DOHH2 (cell line): Measurements from ENCODE around the gene NAP1L5.

Source experiments
- H3F3A ChIP-seq: fragments of 200-600 bp; sonication (generic), shearing (Covaris generic); 2 replicates; pipeline ENCODE4 v1.6.0; 2016; ENCODE audit warnings: antibody characterized with exemption, mild to moderate bottlenecking; ENCODE audit not compliant: control insufficient read depth, insufficient read depth
- H3K27ac ChIP-seq: fragments of 200-600 bp; sonication (generic); 2 replicates; pipeline ENCODE4 v1.5.1; 2014; ENCODE audit warnings: low read depth, mild to moderate bottlenecking, low read length, moderate library complexity
- H3K27me3 ChIP-seq: fragments of 200-600 bp; sonication (generic); 2 replicates; pipeline ENCODE4 v1.6.1; 2014; ENCODE audit warnings: mild to moderate bottlenecking, low read length, mixed read lengths; ENCODE audit not compliant: control insufficient read depth
- H3K36me3 ChIP-seq: fragments of 200-600 bp; sonication (generic); 2 replicates; pipeline ENCODE4 v1.6.1; 2014; ENCODE audit warnings: mild to moderate bottlenecking, low read length, moderate library complexity, mixed read lengths; ENCODE audit not compliant: control insufficient read depth
- H3K4me1 ChIP-seq: fragments of 200-600 bp; sonication (generic); 2 replicates; pipeline ENCODE4 v1.6.1; 2014; ENCODE audit warnings: mild to moderate bottlenecking, low read length, mixed read lengths; ENCODE audit not compliant: control insufficient read depth
- H3K4me2 ChIP-seq: fragments of 200-600 bp; sonication (generic); 2 replicates; pipeline ENCODE4 v1.6.0; 2014; ENCODE audit warnings: mild to moderate bottlenecking, low read length, moderate library complexity
- H3K4me3 ChIP-seq: fragments of 200-600 bp; sonication (generic); 2 replicates; pipeline ENCODE4 v1.5.1; 2014; ENCODE audit warnings: mild to moderate bottlenecking, low read length, mixed read lengths
- H3K79me2 ChIP-seq: fragments of 200-600 bp; sonication (generic); 2 replicates; pipeline ENCODE4 v1.6.1; 2014; ENCODE audit warnings: mild to moderate bottlenecking, low read length, mixed read lengths; ENCODE audit not compliant: control insufficient read depth
- H3K9me2 ChIP-seq: fragments of 200-600 bp; sonication (generic); replicated peaks from 2 replicates; pipeline ENCODE4 v1.6.1; 2014; ENCODE audit warnings: mild to moderate bottlenecking, low read length, mixed read lengths; ENCODE audit not compliant: control insufficient read depth
- H3K9me3 ChIP-seq: fragments of 200-600 bp; sonication (generic); 2 replicates; pipeline ENCODE4 v1.6.1; 2014; ENCODE audit warnings: antibody characterized with exemption, low read length, mixed read lengths; ENCODE audit not compliant: control insufficient read depth, insufficient read depth
- H4K20me1 ChIP-seq: fragments of 200-600 bp; sonication (generic); 2 replicates; pipeline ENCODE4 v1.6.0; 2014; ENCODE audit warnings: low read depth, mild to moderate bottlenecking, antibody characterized with exemption, low read length, moderate library complexity; ENCODE audit not compliant: control insufficient read depth, insufficient read depth
- CTCF ChIP-seq: fragments of 200-600 bp; sonication (generic); IDR thresholded peaks from one replicate; pipeline ENCODE4 v1.5.1; 2014; ENCODE audit warnings: antibody characterized with exemption, mild to moderate bottlenecking, low read depth, low read length; ENCODE audit not compliant: poor library complexity, severe bottlenecking
- EZH2phosphoT487 ChIP-seq: fragments of 200-600 bp; sonication (generic); IDR thresholded peaks from 2 replicates; pipeline ENCODE4 v1.6.1; 2017; ENCODE audit warnings: borderline replicate concordance, mild to moderate bottlenecking, antibody characterized with exemption, low read length, moderate library complexity, mixed read lengths

NAP1L5 gene

GRCh38 chr4:88681209-88681608 is 16.4 kb downstream of the NAP1L5 start:
- Histone ChIP-seq H4K20me1 (no peaks in the 10 kb centered on the region), H3K79me2 (no peaks in the 10 kb centered on the region), H3K9me3 (no peaks in the 10 kb centered on the region), H3K27ac (no peak overlapping the region), H3K27me3 (no peaks in the 10 kb centered on the region), H3F3A (no peaks in the 10 kb centered on the region), H3K9me2 (no peaks in the 10 kb centered on the region), H3K4me2 (no peak overlapping the region), H3K36me3 (peaks cover 5% of the 10 kb centered on the region), H3K4me1 (no peaks in the 10 kb centered on the region), H3K4me3 (no peak overlapping the region)
- TF ChIP-seq EZH2phosphoT487 (no peak), CTCF (no peak)

- TF ChIP-seq EZH2phosphoT487: no peak
- no peak overlapping the region for H3K4me2 ChIP-seq
- no peaks in the 10 kb centered on the region for H3K79me2 ChIP-seq
- no peaks in the 10 kb centered on the region for H3K9me2 ChIP-seq
- no peaks in the 10 kb centered on the region for H3K4me1 ChIP-seq
- H3K9me3 ChIP-seq: no peaks in the 10 kb centered on the region
- H3F3A ChIP-seq: no peaks in the 10 kb centered on the region
- no peaks in the 10 kb centered on the region; the same call in 1 of the 2 replicates for H3K36me3 ChIP-seq
- no peak overlapping the region for H3K27ac ChIP-seq
- no peaks in the 10 kb centered on the region for H3K27me3 ChIP-seq
- H4K20me1 ChIP-seq: no peaks in the 10 kb centered on the region
- no peak overlapping the region for H3K4me3 ChIP-seq
Measured at GRCh38 chr4:88675543-88675942, 22.1 kb downstream of the NAP1L5 start.

GRCh38 chr4:88674979-88675378 is 22.6 kb downstream of the NAP1L5 start:
- no peak overlapping the region for H3K4me2 ChIP-seq
- H3F3A ChIP-seq: no peaks in the 10 kb centered on the region
- no peaks in the 10 kb centered on the region for H3K79me2 ChIP-seq
- TF ChIP-seq EZH2phosphoT487: no peak
- no peak for TF ChIP-seq CTCF
- no peaks in the 10 kb centered on the region for H3K9me2 ChIP-seq
- no peaks in the 10 kb centered on the region for H3K4me1 ChIP-seq
- H3K4me3 ChIP-seq: no peak overlapping the region
- no peaks in the 10 kb centered on the region for H3K27me3 ChIP-seq
- no peaks in the 10 kb centered on the region for H3K9me3 ChIP-seq
- H3K36me3 ChIP-seq: no peaks in the 10 kb centered on the region; the same call in 1 of the 2 replicates
- H3K27ac ChIP-seq: no peak overlapping the region
- H4K20me1 ChIP-seq: no peaks in the 10 kb centered on the region

GRCh38 chr4:88674565-88674964 is 23.1 kb downstream of the NAP1L5 start:
- Histone ChIP-seq H3K27me3 (no peaks in the 10 kb centered on the region), H3K27ac (no peak overlapping the region), H3K79me2 (no peaks in the 10 kb centered on the region), H3K4me2 (no peak overlapping the region), H3K9me2 (no peaks in the 10 kb centered on the region), H3K9me3 (no peaks in the 10 kb centered on the region), H3K4me3 (no peak overlapping the region), H4K20me1 (no peaks in the 10 kb centered on the region), H3K4me1 (no peaks in the 10 kb centered on the region), H3K36me3 (no peaks in the 10 kb centered on the region), H3F3A (no peaks in the 10 kb centered on the region)
- TF ChIP-seq EZH2phosphoT487: no peak
- TF ChIP-seq CTCF: no peak
